GM18511 (cell line): ENCODE measurements around the gene ZNF780A.
"Not testable (repeated sequence)": the region's sequence is repeated elsewhere in the genome, so short reads cannot be mapped to it uniquely, and the experiment has no call there.

Source experiments
- ATAC-seq: cut with Tn5 transposase; IDR thresholded peaks from one replicate; pipeline ENCODE4 v1.9.1; 2021; ENCODE audit warnings: mild to moderate bottlenecking, moderate library complexity; ENCODE audit not compliant: unreplicated experiment

Gene ZNF780A

DNA sequence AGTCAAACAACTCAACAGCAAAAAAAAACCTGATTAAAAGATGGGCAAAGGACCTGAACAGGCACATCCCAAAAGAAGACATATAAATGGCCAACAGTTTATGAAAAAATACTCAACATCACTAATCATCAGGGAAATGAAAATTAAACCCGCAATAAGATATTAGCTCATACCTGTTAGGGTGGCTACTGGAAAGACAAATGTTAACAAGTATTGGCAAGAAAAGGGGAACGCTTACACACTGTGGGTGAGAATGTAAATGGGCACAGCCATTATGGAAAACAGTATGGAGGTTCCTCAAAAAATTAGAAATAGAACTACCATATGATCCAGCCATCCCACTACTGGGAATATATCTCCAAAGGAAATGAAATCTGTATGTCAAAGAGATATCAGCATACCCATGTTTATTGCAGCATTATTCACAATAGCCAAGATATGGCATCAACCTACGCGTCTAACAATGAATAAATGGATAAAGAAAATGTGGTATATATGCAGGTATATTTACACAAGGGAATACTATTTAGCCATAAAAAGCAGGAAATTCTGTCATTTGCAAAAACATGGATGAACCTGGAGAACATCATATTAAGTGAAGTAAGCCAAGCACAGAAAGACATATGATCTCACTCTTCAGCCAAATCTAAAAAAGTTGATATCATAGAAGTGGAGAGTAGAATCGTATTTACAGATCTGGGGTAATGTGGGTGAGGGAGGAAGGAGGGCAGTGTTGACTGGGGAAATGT is 2.3 kb downstream of the ZNF780A start:
- no peak for ATAC-seq

DNA sequence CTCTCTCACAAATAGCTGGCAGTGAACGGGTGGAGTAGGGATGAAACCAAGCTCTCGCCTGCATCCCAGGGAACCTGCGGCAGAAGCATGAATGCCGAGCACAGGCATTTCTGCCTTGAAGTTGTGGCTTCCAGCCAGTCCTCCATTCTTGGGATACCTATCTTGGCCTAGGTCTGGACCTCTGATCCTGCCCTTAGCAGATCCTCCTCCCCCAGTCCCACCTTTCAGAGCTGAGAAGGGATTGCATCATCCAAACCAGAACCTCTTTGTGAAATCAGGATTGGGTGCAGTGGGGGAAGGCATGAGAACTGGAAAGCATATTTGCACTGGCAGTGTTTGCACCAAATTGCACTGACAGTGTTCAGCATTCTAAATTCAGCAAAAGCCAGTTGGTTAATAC is 5.8 kb downstream of the ZNF780A start:
- no peak for ATAC-seq

DNA sequence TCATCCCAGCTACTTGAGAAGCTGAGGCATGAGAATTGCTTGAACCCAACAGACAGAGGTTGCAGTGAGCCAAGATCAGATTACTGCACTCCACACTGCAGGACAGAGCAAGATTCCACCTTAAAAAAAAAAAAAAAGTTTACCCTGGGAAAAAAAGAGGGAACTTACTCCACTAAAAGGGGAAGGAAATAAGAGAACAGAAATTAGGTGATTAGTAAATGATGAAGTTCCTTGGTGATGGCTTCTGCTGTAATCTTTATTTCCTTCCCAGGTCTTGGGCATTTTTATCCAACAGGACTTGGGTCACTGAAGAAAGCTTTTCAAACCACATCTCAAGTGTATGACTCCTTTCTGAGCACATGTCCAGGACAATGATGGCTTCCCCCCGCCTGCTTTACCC is 9.3 kb downstream of the ZNF780A start:
- no peak for ATAC-seq

DNA sequence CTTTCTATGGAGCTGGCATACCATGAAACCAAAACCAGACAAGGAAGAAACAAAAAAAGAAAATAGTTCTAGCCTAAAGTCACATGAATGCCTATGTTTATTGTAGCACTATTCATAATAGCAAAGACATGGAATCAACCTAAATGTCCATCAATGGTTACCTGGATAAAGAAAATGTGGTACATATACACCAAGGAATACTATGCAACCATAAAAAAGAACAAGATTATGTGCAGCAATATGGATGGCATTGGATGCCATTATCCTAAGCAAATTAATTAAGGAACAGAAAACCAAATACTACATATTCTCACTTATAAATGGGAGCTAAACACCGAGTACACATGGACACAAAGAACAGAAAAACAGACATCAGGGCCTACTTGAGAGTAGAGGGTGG is 10.5 kb downstream of the ZNF780A start:
- no peak for ATAC-seq

DNA sequence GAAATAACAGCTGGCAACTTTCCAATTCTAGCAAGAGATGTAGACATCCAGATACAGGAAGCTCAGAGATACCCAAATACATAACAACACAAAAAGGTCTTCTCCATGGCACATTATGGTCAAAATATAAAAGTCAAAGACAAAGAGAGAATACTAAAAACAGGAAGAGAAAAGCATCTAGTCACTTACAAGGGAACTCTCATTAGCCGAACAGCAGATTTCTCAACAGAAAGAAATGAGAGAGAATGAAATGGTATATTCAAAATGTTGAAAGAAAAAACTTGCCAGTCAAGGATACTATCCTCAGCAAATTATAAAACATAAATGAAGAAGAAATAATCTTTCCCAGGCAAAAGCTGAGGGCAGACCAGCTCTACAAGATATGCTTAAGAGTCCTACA is 12.4 kb downstream of the ZNF780A start:
- no peak for ATAC-seq

DNA sequence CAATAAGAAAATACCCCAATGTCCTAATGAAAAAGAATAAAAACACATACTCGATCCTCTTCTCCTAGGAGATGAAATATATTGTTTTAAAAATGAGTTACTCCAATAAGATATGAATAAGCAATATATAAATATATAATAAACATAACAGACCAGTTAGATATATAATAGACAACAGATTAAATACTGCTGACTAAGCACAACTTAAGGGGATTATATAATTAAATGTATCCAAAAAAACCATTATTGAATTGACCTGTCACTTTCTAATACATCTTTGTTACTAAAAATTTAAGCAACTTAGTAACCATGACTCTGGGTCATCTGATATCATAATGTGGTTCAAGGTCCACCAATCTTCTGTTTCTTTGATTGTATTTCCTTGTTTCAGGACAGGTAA is 20.7 kb downstream of the ZNF780A start:
- ATAC-seq, result no peak

DNA sequence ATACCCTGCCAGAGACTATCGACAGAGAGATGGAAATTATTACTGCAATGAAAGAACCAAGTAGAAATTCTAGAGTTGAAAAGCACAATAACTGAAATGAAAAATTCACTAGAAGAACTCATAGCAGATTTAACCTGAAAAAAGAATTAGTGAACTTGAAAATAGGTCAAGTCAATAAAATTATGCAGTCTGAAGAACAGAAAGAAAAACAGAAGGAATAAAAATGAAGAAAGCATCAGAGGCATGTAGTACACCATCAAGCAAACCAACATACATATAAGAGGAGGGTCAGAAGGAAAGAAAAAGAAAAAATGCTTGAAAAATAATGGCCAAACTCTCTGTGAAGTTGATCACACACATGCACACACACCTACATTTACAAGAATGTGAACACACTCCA is 31.1 kb downstream of the ZNF780A start:
- no peak for ATAC-seq

DNA sequence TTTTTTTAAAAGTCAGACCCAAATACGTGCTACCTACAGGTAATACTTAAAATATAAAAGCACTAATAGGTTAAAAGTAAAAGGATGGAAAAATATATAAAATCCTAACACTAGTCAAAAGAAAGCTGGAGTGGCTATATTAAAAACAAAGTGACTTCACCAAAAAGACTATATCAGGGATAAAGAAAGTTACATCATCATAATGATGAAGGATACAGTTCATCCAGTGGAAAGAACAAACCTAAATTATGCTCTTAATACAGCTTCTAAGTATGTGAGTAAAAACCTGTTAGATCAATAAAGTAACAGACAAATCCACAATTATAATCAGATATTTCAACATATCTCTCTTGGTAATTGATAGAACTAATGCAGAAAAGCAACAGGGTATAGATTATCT is 33.6 kb downstream of the ZNF780A start:
- no peak for ATAC-seq

DNA sequence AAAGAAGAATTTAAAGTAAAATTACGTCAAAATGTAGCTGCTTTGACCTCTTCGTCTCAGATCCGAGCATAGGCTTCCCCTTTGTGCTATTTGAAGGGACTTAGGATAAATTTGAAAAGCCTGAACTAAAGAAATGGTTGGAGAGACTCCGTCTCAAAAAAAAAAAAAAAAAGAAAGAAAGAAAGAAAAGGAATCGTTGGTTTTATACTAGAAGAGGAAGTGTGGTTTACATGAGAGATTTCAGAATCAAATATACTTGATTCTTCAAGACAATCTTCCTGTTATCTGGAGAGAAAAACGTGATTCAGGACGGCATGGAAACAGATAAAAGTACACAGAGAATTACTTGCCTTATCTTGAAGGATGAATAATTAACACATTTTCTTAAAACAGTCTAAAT is 34.2 kb downstream of the ZNF780A start:
- ATAC-seq, result no peak

DNA sequence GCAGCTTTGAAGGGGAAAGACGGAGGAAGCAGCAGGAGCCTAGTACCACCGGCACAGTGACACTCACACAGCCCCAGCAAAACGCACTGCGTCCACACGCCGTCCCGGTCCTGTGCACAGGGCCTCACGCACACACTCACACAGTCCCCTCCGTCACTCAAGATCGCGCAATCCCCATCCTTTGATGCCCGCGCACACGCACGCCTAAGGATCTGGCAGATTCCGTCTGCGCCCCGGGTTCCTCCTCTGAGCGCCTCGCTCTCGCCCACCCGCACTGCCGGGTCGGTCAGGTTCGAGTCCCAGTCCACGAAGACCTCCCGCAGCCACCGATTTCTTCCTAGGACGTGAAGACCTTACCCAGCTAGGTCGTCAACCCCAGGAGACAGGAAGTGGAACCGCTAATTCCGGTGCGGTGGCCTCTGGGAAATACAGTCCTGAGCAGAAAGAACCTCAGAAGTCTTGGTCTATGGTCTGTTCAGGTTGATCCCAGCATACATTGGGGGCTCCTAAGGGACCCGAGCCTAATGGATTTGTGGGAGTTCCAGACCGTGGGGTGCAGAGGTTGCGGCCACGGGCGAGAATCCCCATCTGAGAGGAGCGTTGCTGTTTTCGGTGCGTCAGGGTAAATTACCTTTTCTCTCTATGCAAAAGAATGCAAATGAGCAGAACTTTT is 34.8 kb downstream of the ZNF780A start, which contains the start of gene ZNF780B:
ZNF780B (minus strand) TSS at position 400 of the 673 bp plus-strand sequence. CDS start 5,899 bp downstream, outside the sequence.
- peak; percentile 82 for ATAC-seq

DNA sequence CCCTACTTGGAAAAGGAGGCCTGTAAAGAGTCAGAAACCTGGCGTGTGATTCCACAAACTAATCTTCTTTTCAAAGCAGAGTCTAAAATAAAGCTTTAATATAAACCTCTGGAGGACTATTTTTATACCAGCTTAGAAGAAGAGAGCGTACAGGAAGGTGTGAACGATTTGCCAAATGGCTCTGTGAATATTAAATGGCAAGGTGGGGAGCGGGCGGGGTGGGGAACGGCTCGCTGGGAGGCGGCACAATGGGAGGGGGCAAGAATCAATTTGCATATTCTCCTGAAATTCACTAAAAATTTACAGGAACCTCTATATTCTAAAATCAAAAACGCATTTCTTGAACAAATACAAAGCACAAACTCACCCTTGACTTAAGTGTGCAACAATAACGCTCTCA is 35.7 kb downstream of the ZNF780A start:
- no peak for ATAC-seq

DNA sequence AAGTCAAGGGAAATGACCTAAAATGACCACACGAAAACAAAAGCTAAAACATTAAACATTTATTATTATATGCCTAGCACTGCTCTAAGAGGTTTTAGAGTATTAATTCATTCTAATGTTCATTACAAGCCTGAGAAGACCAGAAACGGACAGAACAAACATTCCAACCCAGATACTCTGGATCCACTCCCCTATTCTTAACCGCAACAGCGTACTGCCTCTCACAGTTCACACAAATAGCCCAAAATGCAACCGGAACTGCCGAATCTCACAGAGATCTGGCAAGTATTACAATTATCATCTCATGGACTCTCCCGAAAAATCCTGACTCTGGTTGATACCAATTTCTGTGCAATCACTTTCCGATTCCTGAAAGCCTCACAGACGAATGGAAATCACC is 36.1 kb downstream of the ZNF780A start:
- no peak for ATAC-seq

DNA sequence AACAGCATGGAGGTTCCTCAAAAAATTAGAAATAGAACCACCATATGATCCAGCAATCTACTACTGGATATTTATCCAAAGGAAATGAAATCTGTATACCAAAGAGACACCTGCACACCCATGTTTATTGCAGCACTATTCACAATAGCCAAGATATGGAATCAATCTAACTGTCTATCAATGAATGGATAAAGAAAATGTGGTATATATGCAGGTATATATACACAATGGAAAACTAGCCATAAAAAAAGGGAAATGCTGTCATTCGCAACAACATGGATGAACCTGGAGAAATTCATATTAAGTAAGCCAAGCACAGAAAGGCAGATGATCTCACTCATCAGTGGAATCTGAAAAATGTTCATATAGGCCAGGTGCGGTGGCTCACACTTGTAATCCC is 37.3 kb downstream of the ZNF780A start:
- ATAC-seq, result no peak

DNA sequence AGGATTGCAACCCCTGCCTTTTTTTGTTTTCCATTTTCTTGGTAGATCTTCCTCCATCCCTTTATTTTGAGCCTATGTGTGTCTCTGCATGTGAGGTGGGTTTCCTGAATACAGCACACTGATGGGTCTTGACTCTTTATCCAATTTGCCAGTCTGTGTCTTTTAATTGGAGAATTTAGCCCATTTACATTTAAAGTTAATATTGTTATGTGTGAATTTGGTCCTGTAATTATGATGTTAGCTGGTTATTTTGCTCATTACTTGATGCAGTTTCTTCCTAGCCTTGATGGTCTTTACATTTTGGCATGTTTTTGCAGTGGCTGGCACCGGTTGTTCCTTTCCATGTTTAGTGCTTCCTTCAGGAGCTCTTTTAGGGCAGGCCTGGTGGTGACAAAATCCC is 49.0 kb downstream of the ZNF780A start:
- not testable (repeated sequence) for ATAC-seq

DNA sequence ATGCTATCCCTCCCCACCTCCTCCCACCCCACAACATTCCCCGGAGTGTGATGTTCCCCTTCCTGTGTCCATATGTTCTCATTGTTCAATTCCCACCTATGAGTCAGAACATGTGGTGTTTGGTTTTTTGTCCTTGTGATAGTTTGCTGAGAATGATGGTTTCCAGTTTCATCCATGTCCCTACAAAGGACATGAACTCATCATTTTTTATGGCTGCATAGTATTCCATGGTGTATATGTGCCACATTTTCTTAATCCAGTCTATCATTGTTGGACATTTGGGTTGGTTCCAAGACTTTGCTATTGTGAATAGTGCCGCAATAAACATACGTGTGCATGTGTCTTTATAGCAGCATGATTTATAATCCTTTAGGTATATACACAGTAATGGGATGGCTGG is 52.7 kb downstream of the ZNF780A start:
- not testable (repeated sequence) for ATAC-seq

DNA sequence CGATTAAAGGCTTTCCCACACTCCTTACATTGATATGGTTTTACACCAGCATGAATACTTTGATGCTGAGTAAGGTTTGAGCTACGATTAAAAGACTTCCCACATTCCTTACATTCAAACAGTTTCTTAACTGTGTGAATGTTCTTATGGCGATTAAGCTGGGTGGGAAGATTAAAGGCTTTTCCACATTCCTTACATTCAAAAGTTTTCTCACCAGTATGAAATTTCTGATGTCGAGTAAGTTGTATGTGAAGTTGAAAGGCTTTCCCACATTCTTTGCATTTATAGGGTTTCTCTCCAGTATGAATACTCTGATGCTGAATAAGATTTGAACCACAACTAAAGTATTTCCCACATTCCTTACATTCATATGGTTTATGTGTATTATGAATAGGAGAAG is 54.7 kb downstream of the ZNF780A start:
- no peak for ATAC-seq

DNA sequence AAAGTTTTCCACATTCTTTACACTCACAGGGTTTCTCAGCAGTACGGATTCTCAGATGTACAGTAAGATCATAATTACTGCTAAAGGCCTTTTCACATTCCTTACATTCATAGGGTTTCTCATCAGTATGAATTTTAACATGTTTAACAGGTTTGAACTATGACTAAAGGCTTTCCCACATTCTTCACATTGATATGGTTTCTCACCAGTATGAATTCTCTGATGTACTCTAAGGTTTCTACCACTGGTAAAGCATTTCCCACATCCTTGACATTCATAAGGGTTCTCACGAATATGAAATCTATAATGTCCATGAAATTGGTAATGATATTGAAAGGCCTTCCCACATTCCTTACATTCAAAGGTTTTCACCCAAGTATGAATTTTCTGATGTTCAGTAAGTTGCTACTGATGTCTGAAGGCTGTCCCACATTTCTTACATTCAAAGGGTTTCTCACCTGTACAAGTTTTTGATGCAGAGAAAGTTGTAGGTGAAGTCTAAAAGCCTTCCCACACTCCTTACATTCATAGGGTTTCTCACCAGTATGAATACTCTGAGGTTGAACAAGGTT is 56.7 kb downstream of the ZNF780A start:
- no peak for ATAC-seq

DNA sequence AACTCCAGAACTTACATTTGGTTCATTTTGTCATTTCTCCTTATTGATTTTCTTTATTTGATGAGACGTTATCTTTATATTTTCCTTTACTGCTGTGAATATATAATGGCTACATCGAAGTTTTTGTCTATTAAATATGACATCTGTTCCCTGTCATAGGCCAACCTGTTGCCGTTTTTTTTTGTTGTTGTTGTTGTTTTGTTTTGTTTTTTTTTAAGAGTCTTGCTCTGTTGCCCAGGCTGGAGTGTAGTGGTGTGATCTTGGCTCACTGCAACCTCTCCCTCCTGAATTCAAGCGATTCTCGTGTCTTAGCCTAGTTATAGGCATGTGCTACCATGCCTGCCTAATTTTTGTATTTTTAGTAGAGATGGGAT is 64.2 kb downstream of the ZNF780A start:
- ATAC-seq, result no peak

DNA sequence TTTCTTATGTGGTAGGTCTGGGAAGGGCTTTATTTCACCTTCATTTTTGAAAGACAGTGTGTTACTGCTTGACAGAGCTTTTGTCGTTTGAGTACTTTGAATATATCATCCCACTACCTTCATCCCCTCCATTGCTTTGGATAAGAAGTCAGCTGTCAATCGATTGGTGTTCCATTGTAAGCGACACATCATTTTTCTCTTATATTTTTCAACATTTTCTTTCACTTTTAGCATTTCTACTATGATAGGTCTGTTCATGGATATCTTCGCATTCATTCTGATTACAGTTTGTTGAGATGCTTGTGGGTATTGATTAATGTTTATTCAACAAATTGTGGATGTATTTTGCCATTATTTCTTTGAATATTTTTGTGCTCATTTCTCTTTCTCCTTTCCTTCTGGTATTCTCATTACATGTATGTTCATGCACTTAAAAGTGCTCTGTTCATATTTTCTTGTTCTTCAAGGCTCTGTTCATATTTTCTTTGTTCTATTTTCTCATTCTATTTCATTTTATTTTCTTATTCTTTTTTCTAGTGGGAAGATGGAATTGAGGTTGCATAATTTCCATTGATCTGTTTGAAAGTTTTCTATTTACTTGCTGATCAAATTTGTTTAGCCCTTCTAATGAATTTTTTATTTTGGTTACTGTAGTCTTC is 64.7 kb downstream of the ZNF780A start:
- no peak for ATAC-seq

DNA sequence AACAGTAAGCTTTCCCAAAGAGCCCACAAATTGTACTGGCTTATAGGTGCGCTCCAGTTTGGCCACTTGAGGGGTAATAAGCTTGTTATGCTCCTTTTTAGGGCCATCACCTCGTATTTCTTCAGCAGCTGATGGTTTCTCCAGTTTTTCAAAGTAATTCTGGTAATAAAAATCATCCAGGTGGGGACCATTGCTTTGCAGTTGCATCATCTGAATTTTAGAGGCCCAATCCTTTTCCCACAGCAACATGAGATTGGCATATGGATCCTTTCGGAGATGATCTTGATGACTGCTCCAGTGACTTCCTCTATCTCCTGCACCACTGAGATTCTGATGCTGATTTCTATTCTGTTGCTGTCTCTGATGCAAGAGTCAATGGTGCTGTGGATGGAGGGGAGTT is 66.8 kb downstream of the ZNF780A start:
- ATAC-seq, result no peak
